Measurements from ENCODE around the gene INPP5A. TPM values are rescaled to one million over a fixed set of nuclear protein-coding genes. Genes with fewer than 3 reads are reported as not detected.

The INPP5A gene
- total RNA-seq, 1 donor from 2014 or later: 14.2 TPM

- peaks cover 22% of the 10 kb centered on the region for H3F3A ChIP-seq (ENCODE audit: low read depth)
- H3K4me1 Mint-ChIP-seq: peaks cover 65% of the 10 kb centered on the region
- no peak overlapping the region for H3K27ac ChIP-seq
- H3K36me3 ChIP-seq: no peaks in the 10 kb centered on the region
- no peak overlapping the region for H3K4me2 ChIP-seq
- peaks cover 19% of the 10 kb centered on the region for H3K9me3 Mint-ChIP-seq
- peaks cover 58% of the 10 kb centered on the region for H3K27me3 ChIP-seq
- H3K9ac ChIP-seq: no peak overlapping the region
- DNase-seq (ENCODE audit: low spot score): no peak
- H3K79me2 ChIP-seq (ENCODE audit: low read depth): no peaks in the 10 kb centered on the region
- H2AFZ ChIP-seq (replicated peaks): no peak overlapping the region
- H3K4me3 ChIP-seq: no peak overlapping the region
- H3K27ac Mint-ChIP-seq: no peak overlapping the region
- H3K9me3 ChIP-seq (ENCODE audit: low read depth): no peaks in the 10 kb centered on the region
- TF ChIP-seq CTCF (IDR thresholded peaks at IDR 0.05) (no peak), EZH2phosphoT487 (IDR thresholded peaks at IDR 0.05) (no peak), EZH2 (IDR thresholded peaks at IDR 0.05) (no peak)
- H3K4me3 Mint-ChIP-seq: no peak overlapping the region
- H3K36me3 Mint-ChIP-seq: peaks cover 17% of the 10 kb centered on the region
- peaks cover 73% of the 10 kb centered on the region for H4K20me1 ChIP-seq (ENCODE audit: low read depth)
- peaks cover 20% of the 10 kb centered on the region for H3K4me1 ChIP-seq
- peaks cover 17% of the 10 kb centered on the region for H3K27me3 Mint-ChIP-seq (ENCODE audit: insufficient read depth, low read depth)
Observed at GRCh38 chr10:132711613-132712121, 174.1 kb downstream of the INPP5A start.

GRCh38 chr10:132712291-132712690, 174.7 kb downstream of the INPP5A start:
- H3K4me1 Mint-ChIP-seq: peaks cover 67% of the 10 kb centered on the region
- peaks cover 22% of the 10 kb centered on the region for H3F3A ChIP-seq (ENCODE audit: low read depth)
- peak overlapping the region; percentile 14 for H3K4me3 Mint-ChIP-seq
- H3K9me3 Mint-ChIP-seq: peaks cover 13% of the 10 kb centered on the region
- peaks cover 17% of the 10 kb centered on the region for H3K36me3 Mint-ChIP-seq
- peaks cover 17% of the 10 kb centered on the region for H3K27me3 Mint-ChIP-seq (ENCODE audit: insufficient read depth, low read depth)
- no peaks in the 10 kb centered on the region for H3K36me3 ChIP-seq
- H3K9me3 ChIP-seq (ENCODE audit: low read depth): no peaks in the 10 kb centered on the region
- H2AFZ ChIP-seq (replicated peaks): no peak overlapping the region
- peaks cover 20% of the 10 kb centered on the region for H3K4me1 ChIP-seq
- no peak overlapping the region for H3K4me3 ChIP-seq
- no peak overlapping the region for H3K27ac ChIP-seq
- no peak for DNase-seq (ENCODE audit: low spot score)
- H3K27me3 ChIP-seq: peaks cover 64% of the 10 kb centered on the region
- H4K20me1 ChIP-seq (ENCODE audit: low read depth): peaks cover 75% of the 10 kb centered on the region
- peak overlapping the region; percentile 11 for H3K27ac Mint-ChIP-seq
- no peak overlapping the region for H3K4me2 ChIP-seq
- TF ChIP-seq CTCF (IDR thresholded peaks at IDR 0.05) (no peak), EZH2 (IDR thresholded peaks at IDR 0.05) (no peak), EZH2phosphoT487 (IDR thresholded peaks at IDR 0.05) (no peak)
- H3K9ac ChIP-seq: no peak overlapping the region
- no peaks in the 10 kb centered on the region for H3K79me2 ChIP-seq (ENCODE audit: low read depth)

- Histone ChIP-seq H3K4me3 (no peak overlapping the region), H3F3A (ENCODE audit: low read depth) (peaks cover 22% of the 10 kb centered on the region), H3K27ac (no peak overlapping the region), H4K20me1 (ENCODE audit: low read depth) (peaks cover 75% of the 10 kb centered on the region), H3K9me3 (ENCODE audit: low read depth) (no peaks in the 10 kb centered on the region), H2AFZ (replicated peaks) (no peak overlapping the region), H3K4me2 (no peak overlapping the region), H3K79me2 (ENCODE audit: low read depth) (no peaks in the 10 kb centered on the region), H3K4me1 (peaks cover 20% of the 10 kb centered on the region), H3K27me3 (peaks cover 67% of the 10 kb centered on the region), H3K9ac (no peak overlapping the region), H3K36me3 (no peaks in the 10 kb centered on the region)
- peaks cover 9% of the 10 kb centered on the region for H3K9me3 Mint-ChIP-seq
- TF ChIP-seq EZH2phosphoT487 (IDR thresholded peaks at IDR 0.05): no peak
- no peak for TF ChIP-seq CTCF (IDR thresholded peaks at IDR 0.05)
- TF ChIP-seq EZH2 (IDR thresholded peaks at IDR 0.05): no peak
- H3K36me3 Mint-ChIP-seq: peaks cover 15% of the 10 kb centered on the region
- peak overlapping the region; percentile 40 for H3K4me3 Mint-ChIP-seq
- H3K27me3 Mint-ChIP-seq (ENCODE audit: insufficient read depth, low read depth): peaks cover 17% of the 10 kb centered on the region
- peaks cover 67% of the 10 kb centered on the region for H3K4me1 Mint-ChIP-seq
- no peak overlapping the region for H3K27ac Mint-ChIP-seq
- no peak for DNase-seq (ENCODE audit: low spot score)
Observed at GRCh38 chr10:132712743-132713142, 175.2 kb downstream of the INPP5A start.
